NCI-H2171 (cell line): ENCODE measurements around the gene ARHGAP26.
"Not testable (repeated sequence)": the region's sequence is repeated elsewhere in the genome, so short reads cannot be mapped to it uniquely, and the experiment has no call there.

Experiments used
- DNase-seq: peaks from one replicate; lab custom pipeline; 2025; lab: John Stamatoyannopoulos, UW

ARHGAP26 gene

DNA sequence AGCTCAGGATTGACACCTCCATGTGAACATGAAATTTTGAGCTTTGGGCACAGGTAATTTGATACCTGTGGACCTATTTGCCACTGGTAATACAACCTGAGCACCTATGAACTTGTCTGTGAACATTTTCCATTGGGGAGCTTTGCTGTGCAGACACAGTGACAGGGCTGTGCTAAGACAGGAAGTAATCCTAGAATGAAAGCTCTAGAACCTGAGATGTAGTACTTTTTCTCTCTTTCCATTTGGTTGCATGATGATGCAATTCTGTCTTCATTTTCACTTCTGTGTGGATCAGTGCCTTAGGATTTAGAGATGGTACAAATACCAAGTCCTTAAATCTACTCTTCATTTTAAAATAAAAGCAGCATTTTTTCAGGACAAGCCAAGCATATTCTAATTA, 416.4 kb downstream of the ARHGAP26 start:
- DNase-seq, result no peak

GRCh38 chr5:143187495-143187894, 417.3 kb downstream of the ARHGAP26 start:
- DNase-seq, result no peak

DNA sequence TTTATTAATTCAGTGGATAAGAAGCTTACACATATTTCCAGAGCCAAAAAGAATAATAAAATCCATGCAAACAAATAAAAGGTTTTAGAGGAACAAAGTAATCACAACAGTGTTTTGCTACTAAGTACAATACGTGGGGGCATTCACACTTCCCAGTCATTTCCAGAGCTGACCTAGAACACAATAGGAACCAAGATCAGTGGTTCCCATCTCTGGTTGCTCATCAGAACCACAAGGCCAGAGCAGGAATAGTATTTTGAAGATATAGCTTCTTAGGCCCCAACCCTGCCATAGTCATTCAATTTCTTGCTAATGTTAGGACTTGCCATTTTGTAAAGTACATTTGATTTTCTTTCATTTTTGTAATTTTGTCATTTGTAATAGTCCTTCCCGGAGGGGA, 417.9 kb downstream of the ARHGAP26 start:
- DNase-seq, result no peak

GRCh38 chr5:143188692-143189091, 418.5 kb downstream of the ARHGAP26 start:
- DNase-seq, result no peak

DNA sequence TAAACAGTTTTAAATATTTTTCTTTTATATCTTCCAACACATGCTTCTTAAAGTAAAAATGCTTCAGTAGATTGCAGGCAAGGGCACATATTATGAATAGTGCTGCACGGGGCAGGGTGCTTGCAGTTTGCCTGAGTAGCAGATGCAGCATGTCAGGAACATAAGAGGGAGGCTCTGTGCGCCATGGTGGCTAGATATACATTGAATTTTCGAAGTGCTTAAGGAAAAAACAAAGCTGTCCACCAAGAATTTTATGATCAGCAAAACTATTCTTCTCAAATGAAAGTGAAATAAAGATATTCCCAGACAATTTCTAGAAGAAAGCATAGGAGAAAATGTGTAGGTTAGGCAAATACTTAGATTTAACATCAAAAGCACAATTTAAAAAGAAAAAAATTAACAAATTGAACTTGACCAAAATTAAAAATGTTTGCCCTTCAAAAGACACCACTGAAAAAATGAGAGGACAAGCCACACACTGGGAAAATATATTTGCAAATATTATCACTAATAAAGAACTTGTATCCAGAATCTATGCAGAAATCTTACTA, 420.2 kb downstream of the ARHGAP26 start:
- no peak for DNase-seq

DNA sequence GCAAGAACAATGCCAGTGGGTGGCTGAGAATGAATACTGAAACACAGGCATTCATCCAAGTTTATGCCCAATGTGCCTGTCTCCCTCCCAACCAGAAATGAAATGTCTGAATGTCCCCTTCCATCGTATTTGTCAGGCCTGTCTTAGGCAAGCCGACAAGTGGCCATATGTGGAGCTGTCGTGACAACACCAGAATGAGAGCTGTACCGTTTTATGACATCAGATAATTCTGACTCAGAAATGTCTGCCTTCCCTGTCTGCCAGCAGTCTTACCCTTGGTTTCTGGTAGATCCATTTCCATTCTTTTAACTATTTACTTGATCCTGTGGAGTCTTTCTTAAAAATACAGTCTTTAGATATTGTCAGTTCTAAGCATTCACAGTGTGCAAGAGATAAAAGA, 421.5 kb downstream of the ARHGAP26 start:
- no peak for DNase-seq

- no peak for DNase-seq
Observed at GRCh38 chr5:143192191-143192900, 422.2 kb downstream of the ARHGAP26 start.

DNA sequence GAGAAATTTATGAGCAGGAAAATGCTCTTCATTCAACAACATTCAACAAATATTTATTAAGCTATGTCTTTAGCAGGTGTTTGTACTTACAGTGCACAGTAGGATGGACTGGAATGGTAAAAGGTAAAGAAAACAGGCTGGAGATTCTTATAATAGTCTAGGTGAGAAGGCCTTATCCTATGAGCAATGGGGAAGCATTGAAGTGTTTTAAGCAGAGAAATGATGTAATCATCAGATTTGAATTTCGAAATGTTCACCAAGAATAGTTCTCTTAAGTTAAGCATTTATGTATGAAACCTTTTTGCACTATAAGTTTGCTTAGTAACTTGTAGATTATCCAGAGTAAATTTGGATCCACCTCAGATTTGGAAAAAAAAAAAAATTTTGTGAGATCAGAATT, 424.0 kb downstream of the ARHGAP26 start:
- no peak for DNase-seq

DNA sequence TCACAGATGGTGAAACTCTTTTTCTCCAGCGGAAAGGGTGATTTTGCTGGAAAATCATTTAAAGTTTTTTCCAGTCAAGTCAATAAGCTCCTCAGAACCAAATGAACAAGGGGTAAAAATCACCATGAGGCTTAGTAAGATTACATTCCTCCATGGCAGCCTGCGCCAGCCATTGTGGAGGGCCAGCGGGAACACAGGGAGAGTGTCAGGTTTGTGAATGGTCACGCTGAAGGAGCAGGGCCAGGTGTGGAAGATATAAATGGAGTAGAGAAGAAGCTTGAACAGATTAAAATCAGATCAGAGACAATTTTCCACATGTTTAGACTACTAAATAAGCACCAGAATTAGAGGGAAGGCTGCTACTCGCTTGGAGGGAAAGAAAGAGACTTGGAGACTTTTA, 424.5 kb downstream of the ARHGAP26 start:
- no peak for DNase-seq

DNA sequence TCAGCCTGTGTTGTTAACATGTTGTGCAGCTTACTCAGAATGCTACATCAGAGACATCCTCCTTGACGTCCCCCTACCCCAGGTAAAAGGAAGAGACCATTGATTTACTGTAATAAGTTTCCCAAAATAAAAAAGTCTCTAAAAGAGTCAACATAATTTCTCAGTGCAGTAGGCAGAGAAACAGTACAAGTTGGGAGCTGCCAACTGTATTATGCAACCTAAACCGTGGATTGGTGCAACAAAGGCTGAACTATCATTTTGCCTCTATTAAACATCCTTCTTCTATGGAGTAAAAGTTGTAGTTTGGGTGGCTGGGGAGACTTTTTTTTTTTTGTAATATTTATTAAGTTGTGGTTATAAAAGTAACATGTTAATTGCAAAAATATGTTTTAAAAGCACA, 425.3 kb downstream of the ARHGAP26 start:
- no peak for DNase-seq

GRCh38 chr5:143196601-143197259, 426.6 kb downstream of the ARHGAP26 start:
- no peak for DNase-seq

DNA sequence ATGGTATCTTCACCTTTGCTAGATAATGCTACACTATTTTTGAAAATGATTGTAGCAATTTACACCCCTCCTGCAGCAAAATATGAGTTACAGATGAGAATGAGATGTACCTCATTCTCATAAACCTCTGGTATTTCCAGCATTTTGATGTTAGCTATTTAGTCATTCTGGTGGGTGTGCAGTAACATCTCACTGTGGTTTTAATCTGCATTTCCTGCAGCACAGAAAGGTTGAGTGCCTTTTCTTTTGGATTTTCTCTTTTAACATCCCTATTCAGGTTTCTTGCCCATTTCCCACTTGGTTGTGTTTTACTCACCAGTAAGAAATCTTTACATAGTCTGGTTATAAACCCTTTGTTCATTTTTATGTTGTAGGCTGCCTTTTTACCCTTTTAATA, 427.1 kb downstream of the ARHGAP26 start:
- DNase-seq, result no peak

DNA sequence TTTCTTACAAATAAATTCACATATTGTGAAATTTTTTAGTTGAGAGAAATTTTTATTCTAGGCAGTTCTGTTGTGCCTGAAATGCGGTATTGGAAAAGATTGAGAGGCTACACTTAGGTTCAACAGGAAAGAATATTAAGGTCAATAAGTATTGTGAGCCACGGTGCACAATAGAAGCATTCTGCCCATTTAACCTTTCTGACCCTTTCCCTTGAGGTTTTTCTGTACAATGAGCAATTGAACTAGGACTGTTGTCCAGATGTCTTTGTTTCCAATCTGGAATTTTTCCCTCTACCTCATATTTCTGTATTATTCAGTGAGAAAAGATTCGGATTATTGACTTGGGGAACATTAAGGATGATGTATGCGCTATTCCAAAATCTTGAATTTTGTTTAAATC, 428.2 kb downstream of the ARHGAP26 start:
- no peak for DNase-seq

DNA sequence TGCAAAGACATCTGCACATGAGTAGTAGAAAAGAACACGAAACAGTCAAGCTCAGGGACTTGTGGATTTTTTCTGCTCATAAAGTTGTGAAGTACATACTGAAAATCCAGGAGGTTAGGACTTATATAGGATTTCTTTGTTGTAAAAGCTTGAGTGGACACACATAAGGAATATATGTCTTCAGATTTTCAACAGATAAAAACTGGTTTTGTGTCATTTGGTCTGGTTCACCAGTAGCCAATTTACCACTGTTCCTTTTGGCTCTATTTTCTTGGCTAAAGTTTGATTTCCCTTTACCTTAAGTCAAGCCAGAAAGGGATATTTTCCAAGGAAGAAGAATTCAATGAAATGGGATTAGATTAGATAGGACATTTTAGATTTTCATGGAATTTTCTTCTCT, 429.0 kb downstream of the ARHGAP26 start:
- no peak for DNase-seq

DNA sequence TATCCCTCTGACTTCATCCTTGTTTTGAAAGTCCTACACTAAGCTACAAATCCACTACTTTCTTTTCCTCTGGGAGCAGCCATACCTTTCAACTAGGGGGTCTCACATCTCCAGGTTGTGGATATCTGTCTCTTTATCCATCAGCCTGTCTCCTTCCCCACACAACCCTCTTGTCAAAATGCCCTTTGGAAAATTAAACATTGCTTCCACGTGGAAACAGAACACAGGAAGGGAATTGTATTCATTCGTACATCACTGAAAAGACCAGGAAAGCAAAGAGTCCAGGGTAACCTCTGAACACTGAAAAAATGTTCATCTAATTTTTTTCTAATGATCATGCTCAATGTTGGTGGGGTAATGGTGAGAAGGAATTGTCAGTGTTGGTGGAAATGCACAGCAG, 429.7 kb downstream of the ARHGAP26 start:
- DNase-seq, result no peak

GRCh38 chr5:143200781-143201398, 430.7 kb downstream of the ARHGAP26 start:
- DNase-seq, result peak; percentile 40

DNA sequence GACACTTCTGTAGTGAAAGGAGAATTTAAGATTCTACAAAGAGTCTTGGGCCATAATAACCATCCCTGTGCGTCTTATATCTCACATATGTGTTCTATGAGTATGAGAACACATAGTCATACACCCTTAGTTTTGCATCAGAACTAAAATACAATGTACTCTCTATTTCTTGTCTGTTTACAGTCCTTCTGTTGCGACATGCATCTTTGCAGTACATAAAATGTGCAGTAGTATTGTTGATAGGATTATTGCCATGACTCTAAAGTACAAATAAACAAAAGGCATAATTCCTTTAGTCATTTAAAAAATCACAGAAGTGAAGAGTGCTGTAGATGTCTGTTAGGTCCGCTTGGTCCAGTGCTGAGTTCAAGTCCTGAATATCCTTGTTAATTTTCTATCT, 431.4 kb downstream of the ARHGAP26 start:
- no peak for DNase-seq

- not testable (repeated sequence) for DNase-seq
Observed at GRCh38 chr5:143203301-143203956, 433.3 kb downstream of the ARHGAP26 start.

DNA sequence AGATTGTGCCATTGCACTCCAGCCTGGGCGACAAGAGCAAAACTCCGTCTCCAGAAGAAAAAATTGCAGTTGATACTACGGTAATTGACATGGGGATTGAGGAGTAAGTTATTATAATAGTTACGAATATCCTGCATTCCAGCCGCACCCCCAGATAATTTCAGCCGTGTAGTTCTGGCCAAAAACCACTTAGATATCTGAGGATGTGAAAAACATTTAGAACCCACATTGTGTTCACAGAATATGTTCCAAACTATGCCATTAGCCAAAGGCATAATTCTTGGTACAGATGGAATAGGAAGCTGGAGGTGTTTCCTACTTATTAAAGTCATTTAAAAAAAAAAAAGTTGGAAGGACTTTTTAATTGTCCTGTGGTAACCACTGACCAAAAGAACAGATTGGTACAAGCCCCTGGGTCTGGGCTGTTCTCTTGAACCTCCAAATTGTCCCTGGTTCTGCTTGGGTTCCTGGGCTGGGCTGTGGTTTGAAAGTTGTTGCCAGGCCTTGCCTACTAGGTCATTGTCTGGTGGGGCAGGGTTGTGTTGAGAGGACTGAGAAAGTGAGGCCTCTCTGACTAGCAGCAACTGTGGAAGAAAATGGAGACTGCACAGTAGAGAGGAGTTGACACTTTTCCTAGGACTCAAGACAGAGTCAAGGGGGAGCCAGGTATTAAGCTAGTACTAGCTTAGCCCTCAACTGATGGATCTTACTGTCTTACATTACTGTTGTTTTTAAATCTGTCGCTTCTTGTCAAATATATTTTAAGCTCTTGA, 434.5 kb downstream of the ARHGAP26 start:
- DNase-seq, result no peak

DNA sequence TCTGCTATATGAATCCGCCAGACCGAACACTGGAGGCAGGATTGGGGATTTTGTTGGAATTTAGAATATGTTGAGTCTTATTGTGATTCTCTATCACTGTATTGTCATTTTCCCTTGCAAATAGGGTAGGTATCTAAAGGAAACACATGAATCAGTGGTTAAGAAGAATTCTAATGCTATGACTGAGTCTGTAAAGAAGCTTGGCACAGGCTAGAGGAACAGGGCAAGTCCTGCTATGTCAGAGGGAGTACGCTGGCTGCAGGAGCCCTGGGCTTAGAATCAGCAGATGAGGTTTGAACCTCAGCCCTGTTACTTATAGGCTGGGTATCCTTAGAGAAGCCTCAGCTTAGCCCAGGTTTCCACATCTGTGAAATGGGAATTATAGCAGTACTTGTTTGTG, 435.2 kb downstream of the ARHGAP26 start:
- DNase-seq, result no peak

DNA sequence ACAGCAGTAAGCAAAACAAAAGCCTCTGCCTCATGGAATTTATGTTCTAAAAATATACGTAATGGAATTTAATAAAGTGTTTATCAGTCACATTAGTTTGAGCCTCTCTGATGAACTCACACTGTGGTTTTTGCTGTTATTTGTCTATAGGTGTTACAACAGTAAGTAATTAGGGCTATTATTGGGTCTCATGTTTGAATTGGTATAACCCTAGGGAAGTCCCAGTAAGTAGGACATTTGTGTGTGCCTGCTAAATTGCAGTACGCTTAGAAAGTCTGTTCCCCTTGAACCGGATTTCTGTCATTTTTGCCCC, 435.7 kb downstream of the ARHGAP26 start:
- no peak for DNase-seq
